Amniotic epithelial cell (primary cell): Measurements from ENCODE around the gene NDUFB1.

Experiments used
- DNase-seq: peaks from one replicate; pipeline ENCODE4 v3.0.0-alpha.2; 2010; ENCODE audit warnings: low read depth

NDUFB1 gene

DNA sequence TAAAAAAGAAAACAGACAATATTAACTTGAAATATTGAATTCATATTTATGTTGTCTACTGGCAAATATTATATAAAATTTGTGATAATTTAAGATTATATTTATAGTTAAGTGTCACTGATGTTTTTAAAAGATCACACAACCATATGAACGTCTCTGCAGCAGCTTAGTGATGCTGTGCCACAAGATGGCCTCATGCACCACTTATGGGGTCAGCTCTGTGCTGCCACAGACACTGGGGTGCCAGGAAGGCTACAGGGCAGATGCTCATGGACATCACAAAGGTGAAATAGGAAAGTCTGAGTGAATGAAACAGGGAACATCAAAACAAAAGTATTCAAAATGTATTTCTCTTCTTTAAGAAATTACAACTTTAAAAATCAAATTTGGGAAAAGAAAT, 28.2 kb downstream of the NDUFB1 start:
- DNase-seq, result no peak

DNA sequence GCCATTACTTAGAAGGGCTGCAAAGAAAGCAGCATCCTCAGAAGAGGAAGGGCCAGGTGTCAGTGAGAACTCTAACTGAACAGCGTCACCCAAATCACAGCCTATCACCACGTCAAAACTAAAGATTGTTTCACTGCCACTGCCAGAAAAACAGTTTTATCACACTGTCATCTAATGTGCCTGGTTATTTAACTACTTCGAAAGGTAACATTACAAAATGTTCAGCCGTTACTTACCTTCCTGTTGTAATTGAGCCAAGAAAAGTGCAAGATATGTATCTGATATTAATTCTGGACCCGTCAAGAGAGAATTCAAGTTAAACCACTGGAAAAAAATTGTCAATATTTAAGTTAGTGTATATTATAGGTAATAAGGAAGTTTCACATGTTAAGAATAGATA, 33.0 kb downstream of the NDUFB1 start:
- DNase-seq, result no peak

DNA sequence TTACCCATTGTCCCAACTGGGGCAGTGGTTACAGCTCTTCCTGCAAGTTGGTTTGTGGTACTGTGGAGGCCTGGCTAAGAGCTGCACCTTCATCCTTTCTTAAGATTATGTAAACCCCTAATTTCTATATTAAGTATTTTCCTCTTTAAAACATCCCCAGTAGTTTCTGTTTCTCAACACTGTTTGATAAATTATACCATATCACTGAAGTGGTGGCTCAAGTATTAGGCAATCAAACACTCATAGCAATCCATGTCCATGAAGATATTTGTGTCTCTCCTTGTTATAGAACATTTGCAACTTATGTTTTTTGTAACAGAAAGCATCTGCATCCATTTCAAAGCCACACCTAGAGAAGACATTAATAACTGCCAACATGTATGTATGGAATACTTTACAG, 47.0 kb downstream of the NDUFB1 start:
- peak; percentile 79 for DNase-seq
